Trophoblast cell (in vitro differentiated cells and primary cell): ENCODE data around the gene PDE4D.
A peak's percentile ranks its signal among the peaks of the same experiment; 100 is the strongest.

Experiments used
- DNase-seq, 2 donors: peaks; one replicate each; pipeline ENCODE4 v3.0.0-alpha.2; 2016
- H2AFZ ChIP-seq: 2 replicates; pipeline ENCODE4 v1.6.1; 2013; ENCODE audit warnings: low read length, moderate library complexity, mild to moderate bottlenecking; ENCODE audit not compliant: insufficient read depth, poor library complexity
- H2AK5ac ChIP-seq: 2 replicates; pipeline ENCODE4 v1.6.1; 2013; ENCODE audit warnings: mild to moderate bottlenecking, low read length
- H2BK120ac ChIP-seq: 2 replicates; pipeline ENCODE4 v1.6.1; 2013; ENCODE audit warnings: low read length, mild to moderate bottlenecking, moderate library complexity; ENCODE audit not compliant: insufficient read depth, poor library complexity
- H2BK12ac ChIP-seq: 2 replicates; pipeline ENCODE4 v1.6.1; 2013; ENCODE audit warnings: mild to moderate bottlenecking, low read length, moderate library complexity
- H2BK5ac ChIP-seq: 2 replicates; pipeline ENCODE4 v1.6.1; 2013; ENCODE audit warnings: low read length, low read depth, moderate library complexity, mild to moderate bottlenecking; ENCODE audit not compliant: poor library complexity
- H3K14ac ChIP-seq: 2 replicates; pipeline ENCODE4 v1.6.1; 2013; ENCODE audit warnings: mild to moderate bottlenecking, low read length
- H3K18ac ChIP-seq: 2 replicates; pipeline ENCODE4 v1.6.1; 2013; ENCODE audit warnings: mild to moderate bottlenecking, low read length
- H3K23ac ChIP-seq: 2 replicates; pipeline ENCODE4 v1.6.1; 2013; ENCODE audit warnings: low read length
- H3K27ac ChIP-seq: 2 replicates; pipeline ENCODE4 v1.5.1; 2013; ENCODE audit warnings: low read depth, mild to moderate bottlenecking, inconsistent platforms, low read length, moderate library complexity
- H3K27me3 ChIP-seq: 2 replicates; pipeline ENCODE4 v1.6.1; 2013; ENCODE audit warnings: inconsistent platforms, mild to moderate bottlenecking, low read length, moderate library complexity; ENCODE audit not compliant: insufficient read depth
- H3K36me3 ChIP-seq, 2 experiments: 1 replicate in 1 of 2; 2 replicates in 1 of 2; pipeline ENCODE4 v1.6.1; 2013; ENCODE audit warnings: low read length in 2 of 2, mild to moderate bottlenecking in 2 of 2, moderate library complexity in 1 of 2; ENCODE audit not compliant: insufficient read depth in 2 of 2, control insufficient read depth in 1 of 2
- H3K4ac ChIP-seq: 2 replicates; pipeline ENCODE4 v1.6.1; 2013; ENCODE audit warnings: low read depth, mild to moderate bottlenecking, low read length, moderate library complexity
- H3K4me1 ChIP-seq, 2 experiments: 1 replicate in 1 of 2; 2 replicates in 1 of 2; pipeline ENCODE4 v1.6.1; 2013; ENCODE audit warnings: low read length in 2 of 2, mild to moderate bottlenecking in 2 of 2, moderate library complexity in 1 of 2; ENCODE audit not compliant: insufficient read depth in 2 of 2, control insufficient read depth in 1 of 2
- H3K4me2 ChIP-seq: 2 replicates; pipeline ENCODE4 v1.6.1; 2013; ENCODE audit warnings: inconsistent platforms, mild to moderate bottlenecking, low read length, moderate library complexity
- H3K4me3 ChIP-seq: 2 replicates; pipeline ENCODE4 v1.5.1; 2013; ENCODE audit warnings: mild to moderate bottlenecking, low read depth, low read length, inconsistent platforms
- H3K79me1 ChIP-seq: one replicate; pipeline ENCODE4 v1.6.1; 2013; ENCODE audit warnings: low read length
- H3K79me2 ChIP-seq: 2 replicates; pipeline ENCODE4 v1.6.1; 2013; ENCODE audit warnings: low read length, mild to moderate bottlenecking; ENCODE audit not compliant: control insufficient read depth, insufficient read depth, poor library complexity
- H3K9ac ChIP-seq: 2 replicates; pipeline ENCODE4 v1.6.1; 2013; ENCODE audit warnings: mild to moderate bottlenecking, low read length
- H3K9me3 ChIP-seq: 2 replicates; pipeline ENCODE4 v1.6.1; 2013; ENCODE audit warnings: low read depth, mild to moderate bottlenecking, control low read depth, inconsistent platforms, low read length; ENCODE audit not compliant: insufficient read depth
- H4K12ac ChIP-seq: 2 replicates; pipeline ENCODE4 v1.6.1; 2013; ENCODE audit warnings: low read depth, mild to moderate bottlenecking, low read length, moderate library complexity
- H4K8ac ChIP-seq: 2 replicates; pipeline ENCODE4 v1.6.1; 2013; ENCODE audit warnings: low read depth, mild to moderate bottlenecking, low read length, moderate library complexity
- H4K91ac ChIP-seq: one replicate; pipeline ENCODE4 v1.6.1; 2013; ENCODE audit warnings: low read depth, mild to moderate bottlenecking, low read length, moderate library complexity
- whole genome bisulfite sequencing: extraction: QIAGEN DNeasy Blood & Tissue Kit; methylation state at CpG from one replicate; pipeline ENCODE4 v1.1.7; 2013; ENCODE audit warnings: missing lambda C conversion rate; ENCODE audit not compliant: insufficient read length, insufficient coverage; ENCODE audit errors: extremely low coverage; 5-methylcytosine and 5-hydroxymethylcytosine counted together

PDE4D gene

DNA sequence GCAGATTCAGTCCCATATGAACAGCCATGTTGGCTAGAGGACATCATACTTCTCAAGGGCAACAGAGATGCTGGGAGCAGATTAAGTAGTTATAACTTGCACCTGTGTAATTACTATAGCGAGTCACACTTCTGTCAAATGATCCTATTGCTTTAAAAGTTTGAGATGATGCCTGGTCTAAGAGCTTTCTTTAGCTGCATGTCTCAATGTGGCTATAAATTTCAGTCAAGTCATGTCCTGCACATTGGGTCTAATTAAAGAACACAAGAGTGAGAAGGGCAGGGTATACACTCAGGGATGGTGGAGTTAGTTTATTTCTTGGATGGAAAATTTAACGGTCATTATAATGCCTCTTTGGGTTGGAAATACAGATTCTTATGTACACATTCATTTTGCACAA is 753.4 kb downstream of the PDE4D start:
- H3K4ac ChIP-seq, result no peak overlapping the region
- H3K27ac ChIP-seq, result no peak overlapping the region
- no peak overlapping the region for H3K9ac ChIP-seq
- WGBS, result no CpG with 5 or more reads among the region's 2 CpGs
- H2BK5ac ChIP-seq, result no peak overlapping the region
- H2AK5ac ChIP-seq, result no peak overlapping the region
- H3K79me1 ChIP-seq, result no peaks in the 10 kb centered on the region
- H3K23ac ChIP-seq, result no peak overlapping the region
- no peak overlapping the region for H2BK12ac ChIP-seq
- H3K4me1 ChIP-seq, result no peaks in the 10 kb centered on the region
- H4K91ac ChIP-seq, result no peak overlapping the region
- no peaks in the 10 kb centered on the region for H3K27me3 ChIP-seq
- no peak overlapping the region for H3K4me3 ChIP-seq
- no peak overlapping the region for H4K8ac ChIP-seq
- DNase-seq, result no peak
- H3K18ac ChIP-seq, result no peak overlapping the region
- H3K36me3 ChIP-seq, result no peaks in the 10 kb centered on the region
- H3K9me3 ChIP-seq, result no peaks in the 10 kb centered on the region
- H3K14ac ChIP-seq, result no peak overlapping the region
- no peak overlapping the region for H2BK120ac ChIP-seq
- no peak overlapping the region for H3K4me2 ChIP-seq
- H3K79me2 ChIP-seq, result no peaks in the 10 kb centered on the region
- H4K12ac ChIP-seq, result no peak overlapping the region
- no peak overlapping the region for H2AFZ ChIP-seq

DNA sequence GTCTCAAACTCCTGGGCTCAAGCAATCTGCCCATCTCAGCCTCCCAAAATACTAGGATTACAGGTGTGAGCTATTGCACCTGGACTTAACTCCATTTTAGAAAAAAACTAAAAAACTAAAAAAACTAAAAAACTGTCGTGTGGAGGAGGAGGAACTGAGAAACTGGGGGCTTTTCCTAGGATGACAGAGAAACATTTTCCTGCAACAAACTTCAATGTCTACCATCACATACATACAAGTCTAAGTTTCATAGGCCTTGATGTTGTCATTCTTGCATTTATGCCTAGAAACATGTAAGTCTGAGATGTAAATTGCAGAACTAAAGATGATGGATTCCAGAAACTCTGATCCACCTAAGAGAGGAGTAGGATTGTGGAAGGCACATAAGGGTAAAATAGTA is 753.8 kb downstream of the PDE4D start:
- no peaks in the 10 kb centered on the region for H3K36me3 ChIP-seq
- H3K9ac ChIP-seq, result no peak overlapping the region
- no peak overlapping the region for H2BK12ac ChIP-seq
- H4K91ac ChIP-seq, result no peak overlapping the region
- H3K4ac ChIP-seq, result no peak overlapping the region
- H3K4me1 ChIP-seq, result no peaks in the 10 kb centered on the region
- H2BK120ac ChIP-seq, result no peak overlapping the region
- no peak overlapping the region for H4K12ac ChIP-seq
- no peak overlapping the region for H4K8ac ChIP-seq
- no peak overlapping the region for H3K18ac ChIP-seq
- H3K14ac ChIP-seq, result no peak overlapping the region
- H3K79me2 ChIP-seq, result no peaks in the 10 kb centered on the region
- no peak overlapping the region for H3K4me3 ChIP-seq
- no peak overlapping the region for H3K23ac ChIP-seq
- no peaks in the 10 kb centered on the region for H3K9me3 ChIP-seq
- DNase-seq, result no peak
- no peak overlapping the region for H3K4me2 ChIP-seq
- H2AK5ac ChIP-seq, result no peak overlapping the region
- H2BK5ac ChIP-seq, result no peak overlapping the region
- H3K27me3 ChIP-seq, result no peaks in the 10 kb centered on the region
- H3K27ac ChIP-seq, result no peak overlapping the region
- no peak overlapping the region for H2AFZ ChIP-seq
- no peaks in the 10 kb centered on the region for H3K79me1 ChIP-seq
- no CpG with 5 or more reads among the region's 1 CpG for WGBS

DNA sequence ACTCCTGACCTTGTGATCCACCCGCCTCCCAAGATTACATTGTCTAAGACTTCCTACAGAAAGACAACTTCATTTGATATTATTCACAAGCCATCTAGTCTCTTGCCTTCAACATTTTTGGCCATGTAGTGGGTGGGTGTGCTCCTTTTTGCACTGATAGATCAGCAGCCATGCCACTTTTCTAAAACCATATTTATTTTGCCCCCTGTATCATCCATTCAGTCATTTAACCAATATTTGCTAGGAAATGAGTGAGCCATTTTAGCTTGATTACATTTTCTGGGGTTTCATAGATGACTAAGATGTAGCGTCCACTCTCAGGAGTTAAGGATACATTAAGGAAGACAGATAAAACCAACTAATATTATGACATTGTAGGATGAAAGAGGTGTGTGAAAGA is 755.0 kb downstream of the PDE4D start:
- no peak overlapping the region for H2BK12ac ChIP-seq
- no peak overlapping the region for H2AFZ ChIP-seq
- H3K14ac ChIP-seq, result no peak overlapping the region
- H3K4ac ChIP-seq, result no peak overlapping the region
- H3K4me2 ChIP-seq, result no peak overlapping the region
- DNase-seq, result no peak
- no peak overlapping the region for H2BK5ac ChIP-seq
- no peaks in the 10 kb centered on the region for H3K79me2 ChIP-seq
- H3K23ac ChIP-seq, result no peak overlapping the region
- no peak overlapping the region for H2AK5ac ChIP-seq
- H3K18ac ChIP-seq, result no peak overlapping the region
- H4K8ac ChIP-seq, result no peak overlapping the region
- H3K27ac ChIP-seq, result no peak overlapping the region
- H4K12ac ChIP-seq, result no peak overlapping the region
- no peak overlapping the region for H4K91ac ChIP-seq
- H3K4me3 ChIP-seq, result no peak overlapping the region
- WGBS, result no CpG with 5 or more reads among the region's 2 CpGs
- H3K9ac ChIP-seq, result no peak overlapping the region
- H3K79me1 ChIP-seq, result no peaks in the 10 kb centered on the region
- H3K27me3 ChIP-seq, result no peaks in the 10 kb centered on the region
- no peaks in the 10 kb centered on the region for H3K4me1 ChIP-seq
- no peak overlapping the region for H2BK120ac ChIP-seq
- H3K36me3 ChIP-seq, result no peaks in the 10 kb centered on the region
- no peaks in the 10 kb centered on the region for H3K9me3 ChIP-seq

DNA sequence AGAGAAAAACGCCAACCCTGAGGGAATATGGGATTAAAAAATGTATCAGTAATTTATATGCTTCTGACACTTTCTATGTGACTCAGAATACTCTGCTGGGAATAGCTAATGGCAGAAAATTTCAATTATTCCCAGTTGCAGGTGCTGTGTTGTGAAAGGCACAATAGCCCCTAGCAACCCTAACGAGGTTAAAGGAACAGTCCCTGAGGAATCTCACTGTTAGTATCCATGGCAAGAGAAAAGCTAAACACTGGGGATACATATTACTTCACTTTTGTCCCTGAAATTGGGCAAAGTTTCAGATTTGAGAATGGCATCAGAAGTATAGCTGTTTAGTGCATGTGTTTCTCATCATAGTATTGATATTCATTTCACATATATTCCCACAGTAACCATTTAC is 755.7 kb downstream of the PDE4D start:
- Histone ChIP-seq H3K79me1 (no peaks in the 10 kb centered on the region), H3K18ac (no peak overlapping the region), H3K14ac (no peak overlapping the region), H3K36me3 (no peaks in the 10 kb centered on the region), H2BK5ac (no peak overlapping the region), H3K27ac (no peak overlapping the region), H3K4ac (no peak overlapping the region), H2AFZ (no peak overlapping the region), H4K8ac (no peak overlapping the region), H2BK12ac (no peak overlapping the region), H3K9ac (no peak overlapping the region), H3K27me3 (no peaks in the 10 kb centered on the region), H3K4me3 (no peak overlapping the region), H3K4me2 (no peak overlapping the region), H3K9me3 (no peaks in the 10 kb centered on the region), H2AK5ac (no peak overlapping the region), H2BK120ac (no peak overlapping the region), H3K23ac (no peak overlapping the region), H4K12ac (no peak overlapping the region), H3K79me2 (no peaks in the 10 kb centered on the region), H4K91ac (no peak overlapping the region), H3K4me1 (no peaks in the 10 kb centered on the region)
- no CpG with 5 or more reads among the region's 2 CpGs for WGBS
- peak; percentile 78 to 97 for DNase-seq
